Measurements from ENCODE around the gene APOL1. TPM values are rescaled to one million over a fixed set of nuclear protein-coding genes. Genes with fewer than 3 reads are reported as not detected.

Gene APOL1
- total and polyA plus RNA-seq, 2 of the 13 experiments (the other 11 are each of a cell fraction or from before 2014, with no cell fraction given), result 20.3 to 75.0 TPM

GRCh38 chr22:36301384-36301828 lies 48.5 kb downstream of the APOL1 start (continued):
- TF ChIP-seq BORCS8-MEF2B (CRISPR knock-in tag; IDR thresholded peaks at IDR 0.05) (0 out of 2 replicates have a peak, but pooled peaks have one; percentile 59), ATF3 (CRISPR knock-in tag; IDR thresholded peaks at IDR 0.05) (0 out of 2 replicates have a peak, but pooled peaks have one; percentile 13), ZNF710 (CRISPR knock-in tag; IDR thresholded peaks at IDR 0.05; ENCODE audit: borderline replicate concordance) (peak; percentile 31; the same call in 1 of the 2 replicates), POGZ (CRISPR knock-in tag; IDR thresholded peaks at IDR 0.05) (0 out of 2 replicates have a peak, but pooled peaks have one; percentile 12), BCL3 (CRISPR knock-in tag; IDR thresholded peaks at IDR 0.05) (0 out of 2 replicates have a peak, but pooled peaks have one; percentile 36), KDM2A (CRISPR knock-in tag; IDR thresholded peaks at IDR 0.05; ENCODE audit: borderline replicate concordance, low read depth) (peak; percentile 60; the same call in 1 of the 2 replicates), KDM3A (CRISPR knock-in tag; IDR thresholded peaks at IDR 0.05; ENCODE audit: low read depth) (0 out of 2 replicates have a peak, but pooled peaks have one; percentile 58), KDM4B (CRISPR knock-in tag; IDR thresholded peaks at IDR 0.05) (no peak), TRIM24 (CRISPR knock-in tag; IDR thresholded peaks at IDR 0.05) (no peak), ZSCAN5A (CRISPR knock-in tag; IDR thresholded peaks at IDR 0.05; ENCODE audit: borderline replicate concordance) (0 out of 2 replicates have a peak, but pooled peaks have one; percentile 21), FOXP4 (CRISPR knock-in tag; IDR thresholded peaks at IDR 0.05) (no peak), KLF16 (CRISPR knock-in tag; IDR thresholded peaks at IDR 0.05) (peak in 1 of 2 experiments; percentile 41; a peak in 1 of 4 replicates), GLMP (CRISPR knock-in tag; IDR thresholded peaks at IDR 0.05; ENCODE audit: borderline replicate concordance) (no peak), ZGPAT (CRISPR knock-in tag; IDR thresholded peaks at IDR 0.05) (peak; percentile 38; the same call in 1 of the 2 replicates), TAF15 (IDR thresholded peaks at IDR 0.05; ENCODE audit: low read depth, low read length, poor library complexity, severe bottlenecking) (no peak), STAG1 (CRISPR knock-in tag; IDR thresholded peaks at IDR 0.05) (peak; percentile 97), SMC3 (IDR thresholded peaks at IDR 0.05; ENCODE audit: low read length) (peak; percentile 68), ZNF501 (CRISPR knock-in tag; IDR thresholded peaks at IDR 0.05) (peak; percentile 34; the same call in 1 of the 2 replicates), PAF1 (CRISPR knock-in tag; IDR thresholded peaks at IDR 0.05) (0 out of 2 replicates have a peak, but pooled peaks have one; percentile 62)
